Calu3 (cell line): ENCODE results near the gene MYO1E. TPM values are rescaled to one million over a fixed set of nuclear protein-coding genes. Genes with fewer than 3 reads are reported as not detected.

Source experiments
- BruUV-seq: library from RNA; stranded (reverse); fragments of 400-500 nt; replicated peaks from 2 replicates; lab custom pipeline; 2021; lab: Mats Ljungman, UMichigan
- CTCF ChIA-PET: fragments of 300-600 bp; sonication (Branson Sonifier 250); formaldehyde crosslinking; loops from one replicate; lab custom pipeline; 2022; ENCODE audit warnings: antibody characterized with exemption; lab: Charles Lee
- DNase-seq: peaks from one replicate; pipeline ENCODE4 v3.0.0; 2022
- H3K27ac Mint-ChIP-seq: one replicate; pipeline ENCODE4 v1.8.0; 2022; ENCODE audit warnings: mixed read lengths; ENCODE audit not compliant: unreplicated experiment
- H3K27me3 Mint-ChIP-seq: one replicate; pipeline ENCODE4 v1.8.0; 2022; ENCODE audit warnings: mixed read lengths; ENCODE audit not compliant: unreplicated experiment
- H3K36me3 Mint-ChIP-seq: one replicate; pipeline ENCODE4 v1.8.0; 2022; ENCODE audit warnings: mild to moderate bottlenecking, moderate library complexity, mixed read lengths; ENCODE audit not compliant: insufficient read depth, unreplicated experiment
- H3K4me1 Mint-ChIP-seq: one replicate; pipeline ENCODE4 v1.8.0; 2022; ENCODE audit warnings: mild to moderate bottlenecking, low read depth, mixed read lengths; ENCODE audit not compliant: unreplicated experiment
- H3K4me3 Mint-ChIP-seq: one replicate; pipeline ENCODE4 v1.8.0; 2022; ENCODE audit warnings: mild to moderate bottlenecking, low read depth, moderate library complexity, mixed read lengths; ENCODE audit not compliant: unreplicated experiment
- H3K9me3 Mint-ChIP-seq: one replicate; pipeline ENCODE4 v1.8.0; 2022; ENCODE audit warnings: low read depth, mixed read lengths; ENCODE audit not compliant: unreplicated experiment
- intact Hi-C: fragments of 100-400 bp; cut with micrococcal nuclease; formaldehyde crosslinking; loops from one replicate; pipeline ENCODE4 v1.10.0; 2022; ENCODE audit not compliant: unreplicated experiment
- total RNA-seq: library from RNA; stranded (reverse); gene quantifications from 2 replicates; pipeline ENCODE4 v1.2.3, GENCODE V29; 2022
- TF ChIP-seq, protein P1 (sequence below): fragments of 200-600 bp; IDR thresholded peaks from one replicate; pipeline ENCODE4 v1.8.0; 2022; ENCODE audit warnings: antibody characterized with exemption; ENCODE audit not compliant: unreplicated experiment

Gene MYO1E
- total RNA-seq, 1 experiment from 2014 or later: 617 TPM

- TF ChIP-seq, protein P1, sequence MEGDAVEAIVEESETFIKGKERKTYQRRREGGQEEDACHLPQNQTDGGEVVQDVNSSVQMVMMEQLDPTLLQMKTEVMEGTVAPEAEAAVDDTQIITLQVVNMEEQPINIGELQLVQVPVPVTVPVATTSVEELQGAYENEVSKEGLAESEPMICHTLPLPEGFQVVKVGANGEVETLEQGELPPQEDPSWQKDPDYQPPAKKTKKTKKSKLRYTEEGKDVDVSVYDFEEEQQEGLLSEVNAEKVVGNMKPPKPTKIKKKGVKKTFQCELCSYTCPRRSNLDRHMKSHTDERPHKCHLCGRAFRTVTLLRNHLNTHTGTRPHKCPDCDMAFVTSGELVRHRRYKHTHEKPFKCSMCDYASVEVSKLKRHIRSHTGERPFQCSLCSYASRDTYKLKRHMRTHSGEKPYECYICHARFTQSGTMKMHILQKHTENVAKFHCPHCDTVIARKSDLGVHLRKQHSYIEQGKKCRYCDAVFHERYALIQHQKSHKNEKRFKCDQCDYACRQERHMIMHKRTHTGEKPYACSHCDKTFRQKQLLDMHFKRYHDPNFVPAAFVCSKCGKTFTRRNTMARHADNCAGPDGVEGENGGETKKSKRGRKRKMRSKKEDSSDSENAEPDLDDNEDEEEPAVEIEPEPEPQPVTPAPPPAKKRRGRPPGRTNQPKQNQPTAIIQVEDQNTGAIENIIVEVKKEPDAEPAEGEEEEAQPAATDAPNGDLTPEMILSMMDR: no peak
- intact Hi-C loops: loop anchor here (5.0 kb wide), 1 partner anchor 38 kb away; no protein-coding TSS in a partner anchor
- Mint-ChIP-seq H3K36me3 (peaks cover 88% of the 10 kb centered on the region), H3K27ac (peak overlapping the region; percentile 90), H3K27me3 (no peaks in the 10 kb centered on the region), H3K4me3 (peak overlapping the region; percentile 37), H3K9me3 (no peaks in the 10 kb centered on the region), H3K4me1 (peaks cover 71% of the 10 kb centered on the region)
- CTCF ChIA-PET: interaction anchor here (0.5 to 1.6 kb wide), 3 partner anchors 13 to 151 kb away, joined by 3 to 8 read pairs (median 4); no protein-coding TSS in a partner anchor
- BruUV-seq: no TSS peak
- no peak for DNase-seq
Observed at GRCh38 chr15:59268852-59269407, 103.7 kb downstream of the MYO1E start.

- intact Hi-C loops: loop anchor here (5.0 kb wide), 1 partner anchor 39 kb away; no protein-coding TSS in a partner anchor
- H3K4me1 Mint-ChIP-seq: peaks cover 65% of the 10 kb centered on the region
Observed at GRCh38 chr15:59268168-59268851, 104.4 kb downstream of the MYO1E start.

DNA sequence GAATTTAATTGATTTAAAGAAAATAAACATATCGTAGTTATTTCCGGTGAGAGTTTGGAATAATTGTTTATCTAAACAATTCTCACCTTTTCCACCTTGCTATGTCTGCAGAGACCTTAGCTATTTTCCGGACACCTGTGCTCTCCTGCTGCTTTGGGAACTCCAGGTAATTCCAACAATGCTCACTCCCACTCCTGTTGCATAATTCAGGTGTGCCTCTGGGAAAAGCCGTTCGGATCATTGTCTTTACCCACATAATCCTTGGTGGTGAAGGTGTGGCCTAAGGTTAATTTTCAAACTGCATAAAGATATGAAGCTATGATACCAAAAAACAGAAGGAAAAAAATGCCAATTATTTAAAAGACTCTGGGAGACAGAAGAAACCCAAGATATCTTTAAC is 106.6 kb downstream of the MYO1E start:
- intact Hi-C loops: loop anchor here (5.0 kb wide), 1 partner anchor 41 kb away; no protein-coding TSS in a partner anchor
- TF ChIP-seq, protein P1: no peak
- H3K4me1 Mint-ChIP-seq: peaks cover 42% of the 10 kb centered on the region
- no TSS peak for BruUV-seq
- CTCF ChIA-PET: interaction anchor here (0.7 to 1.4 kb wide), 7 partner anchors 9 to 329 kb away, joined by 3 to 11 read pairs (median 4); no protein-coding TSS in a partner anchor
- peak; percentile 55 for DNase-seq
- H3K36me3 Mint-ChIP-seq: peaks cover 80% of the 10 kb centered on the region
- no peaks in the 10 kb centered on the region for H3K27me3 Mint-ChIP-seq
- H3K27ac Mint-ChIP-seq: peak overlapping the region; percentile 90
- no peaks in the 10 kb centered on the region for H3K9me3 Mint-ChIP-seq
- peak overlapping the region; percentile 51 for H3K4me3 Mint-ChIP-seq

More at GRCh38 chr15:59268168-59268851, 104.4 kb downstream of the MYO1E start:
- no TSS peak for BruUV-seq
- H3K9me3 Mint-ChIP-seq: no peaks in the 10 kb centered on the region
- H3K36me3 Mint-ChIP-seq: peaks cover 88% of the 10 kb centered on the region
- CTCF ChIA-PET: interaction anchor here (0.5 to 1.6 kb wide), 3 partner anchors 13 to 152 kb away, joined by 3 to 8 read pairs (median 4); no protein-coding TSS in a partner anchor
- H3K27me3 Mint-ChIP-seq: no peaks in the 10 kb centered on the region
- TF ChIP-seq, protein P1: no peak
- H3K27ac Mint-ChIP-seq: peak overlapping the region; percentile 90
- H3K4me3 Mint-ChIP-seq: peak overlapping the region; percentile 37
- DNase-seq: no peak

DNA sequence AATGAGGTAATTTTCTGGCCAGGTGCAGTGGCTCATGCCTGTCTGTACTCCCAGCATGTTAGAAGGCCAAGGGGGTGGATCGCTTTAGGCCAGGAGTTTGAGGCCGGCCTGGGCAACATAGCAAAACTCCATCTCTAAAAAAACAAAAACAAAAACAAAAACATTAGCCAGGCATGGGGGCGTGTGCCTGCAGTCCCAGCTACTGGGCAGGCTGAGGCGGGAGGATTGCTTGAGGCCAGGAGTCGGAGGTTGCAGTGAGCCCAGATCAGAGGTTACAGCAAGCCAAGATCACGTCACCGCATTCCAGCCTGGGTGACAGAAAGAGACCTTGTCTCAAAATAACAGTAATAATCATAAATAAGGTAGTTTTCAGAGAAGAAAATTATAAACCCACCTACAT is 110.4 kb downstream of the MYO1E start:
- Mint-ChIP-seq H3K4me3 (no peak overlapping the region), H3K36me3 (peaks cover 86% of the 10 kb centered on the region), H3K27me3 (no peaks in the 10 kb centered on the region), H3K4me1 (peaks cover 43% of the 10 kb centered on the region), H3K27ac (no peak overlapping the region), H3K9me3 (no peaks in the 10 kb centered on the region)
- no peak for DNase-seq
- TF ChIP-seq, protein P1: no peak
- intact Hi-C loops: no loop called here
- CTCF ChIA-PET: no interaction called here
- no TSS peak for BruUV-seq
